ENCODE results near the gene HCRTR2. TPM values are rescaled to one million over a fixed set of nuclear protein-coding genes. Genes with fewer than 3 reads are reported as not detected.
"Not testable (repeated sequence)": the region's sequence is repeated elsewhere in the genome, so short reads cannot be mapped to it uniquely, and the experiment has no call there.

Gene HCRTR2
- total RNA-seq, 2 experiments from 2014 or later: not detected

DNA sequence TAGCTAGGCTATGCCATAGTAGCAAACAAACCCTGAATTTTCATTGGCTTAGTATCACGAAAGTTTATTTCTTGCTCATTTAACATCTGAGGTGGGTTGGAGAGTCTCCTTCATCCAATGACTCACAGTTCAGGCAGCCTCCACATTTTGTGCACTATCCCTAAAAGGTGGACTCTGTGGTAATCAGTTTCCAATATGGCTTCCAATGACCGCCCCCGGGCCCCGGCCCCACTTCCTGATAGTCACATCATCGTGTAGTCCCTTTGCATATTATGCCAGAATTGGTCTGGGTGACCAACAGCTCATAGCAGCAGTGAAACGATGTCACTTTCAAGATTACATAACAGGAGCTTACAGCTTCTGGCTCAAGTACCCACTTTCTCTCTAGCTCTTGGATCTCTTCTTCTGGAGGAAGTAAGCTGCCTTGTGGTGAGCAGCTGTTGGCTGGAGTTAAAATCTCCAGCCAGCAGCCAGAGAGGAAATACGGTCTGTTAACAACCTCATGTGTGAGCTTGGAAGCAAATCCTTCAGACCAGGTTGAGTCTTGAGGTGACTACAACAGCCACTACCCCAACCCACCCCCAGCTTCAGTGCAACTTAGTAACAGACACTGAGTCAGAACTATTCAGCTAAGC, 7.8 kb downstream of the HCRTR2 start:
- ATAC-seq (no peak), DNase-seq (no peak)
- no peak overlapping the region for H3K4me3 Mint-ChIP-seq
- H3K27me3 Mint-ChIP-seq: no peaks in the 10 kb centered on the region
- no peak overlapping the region for H3K27ac Mint-ChIP-seq
- CTCF ChIA-PET: no interaction called here
- H3K4me1 Mint-ChIP-seq: no peaks in the 10 kb centered on the region
- peaks cover 3% of the 10 kb centered on the region for H3K9me3 Mint-ChIP-seq (ENCODE audit: low read depth)
- H3K36me3 Mint-ChIP-seq: no peaks in the 10 kb centered on the region

GRCh38 chr6:55184782-55185530, 10.6 kb downstream of the HCRTR2 start:
- CTCF ChIA-PET: no interaction called here
- ATAC-seq: no peak
- H3K4me3 Mint-ChIP-seq: no peak overlapping the region
- no peaks in the 10 kb centered on the region for H3K4me1 Mint-ChIP-seq
- DNase-seq: no peak
- peaks cover 3% of the 10 kb centered on the region for H3K9me3 Mint-ChIP-seq (ENCODE audit: low read depth)
- H3K27ac Mint-ChIP-seq: no peak overlapping the region
- H3K27me3 Mint-ChIP-seq: no peaks in the 10 kb centered on the region
- no peaks in the 10 kb centered on the region for H3K36me3 Mint-ChIP-seq

DNA sequence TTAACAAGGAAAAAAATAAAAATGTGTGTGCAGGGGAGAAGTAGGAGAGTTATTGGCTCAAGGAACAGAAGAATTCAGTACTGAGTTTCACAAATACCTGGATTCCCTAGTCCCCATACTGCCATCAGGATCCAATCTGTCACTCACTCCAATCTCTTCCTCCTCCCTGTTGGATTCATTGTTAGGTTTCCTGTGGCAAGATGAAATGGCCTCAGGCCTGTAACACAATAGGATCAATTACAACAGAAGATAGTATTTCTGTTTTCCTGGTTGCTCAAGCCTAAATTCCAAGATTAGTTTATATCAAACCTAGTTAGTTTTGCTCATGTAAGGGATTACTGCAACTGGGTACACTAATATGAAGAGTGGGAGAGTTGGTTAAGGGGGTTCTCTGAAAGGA, 24.4 kb downstream of the HCRTR2 start:
- Mint-ChIP-seq H3K4me1 (no peaks in the 10 kb centered on the region), H3K9me3 (ENCODE audit: low read depth) (no peaks in the 10 kb centered on the region), H3K27me3 (no peaks in the 10 kb centered on the region), H3K27ac (no peak overlapping the region), H3K36me3 (no peaks in the 10 kb centered on the region), H3K4me3 (no peak overlapping the region)
- no peak for DNase-seq
- CTCF ChIA-PET: no interaction called here
- ATAC-seq: no peak

DNA sequence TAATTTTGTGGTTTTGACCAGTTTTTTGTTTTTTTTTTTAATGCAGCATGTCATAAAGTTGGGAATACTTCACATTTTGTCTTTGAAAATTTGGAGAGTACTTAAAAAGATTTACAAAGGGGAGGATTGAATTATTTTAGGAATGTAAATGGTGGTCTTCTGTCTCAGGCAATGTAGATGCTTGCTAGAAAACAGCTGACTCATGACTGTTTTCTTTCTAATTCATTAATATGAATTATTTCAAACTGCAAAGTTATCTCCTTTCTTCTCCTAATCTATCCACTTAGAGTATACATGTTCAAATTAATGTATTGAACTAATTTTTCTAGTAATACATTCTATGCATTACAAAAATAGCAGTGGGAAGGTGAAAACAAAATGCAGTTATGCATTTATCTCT, 24.9 kb downstream of the HCRTR2 start:
- Mint-ChIP-seq H3K4me1 (no peaks in the 10 kb centered on the region), H3K27me3 (no peaks in the 10 kb centered on the region), H3K27ac (no peak overlapping the region)

DNA sequence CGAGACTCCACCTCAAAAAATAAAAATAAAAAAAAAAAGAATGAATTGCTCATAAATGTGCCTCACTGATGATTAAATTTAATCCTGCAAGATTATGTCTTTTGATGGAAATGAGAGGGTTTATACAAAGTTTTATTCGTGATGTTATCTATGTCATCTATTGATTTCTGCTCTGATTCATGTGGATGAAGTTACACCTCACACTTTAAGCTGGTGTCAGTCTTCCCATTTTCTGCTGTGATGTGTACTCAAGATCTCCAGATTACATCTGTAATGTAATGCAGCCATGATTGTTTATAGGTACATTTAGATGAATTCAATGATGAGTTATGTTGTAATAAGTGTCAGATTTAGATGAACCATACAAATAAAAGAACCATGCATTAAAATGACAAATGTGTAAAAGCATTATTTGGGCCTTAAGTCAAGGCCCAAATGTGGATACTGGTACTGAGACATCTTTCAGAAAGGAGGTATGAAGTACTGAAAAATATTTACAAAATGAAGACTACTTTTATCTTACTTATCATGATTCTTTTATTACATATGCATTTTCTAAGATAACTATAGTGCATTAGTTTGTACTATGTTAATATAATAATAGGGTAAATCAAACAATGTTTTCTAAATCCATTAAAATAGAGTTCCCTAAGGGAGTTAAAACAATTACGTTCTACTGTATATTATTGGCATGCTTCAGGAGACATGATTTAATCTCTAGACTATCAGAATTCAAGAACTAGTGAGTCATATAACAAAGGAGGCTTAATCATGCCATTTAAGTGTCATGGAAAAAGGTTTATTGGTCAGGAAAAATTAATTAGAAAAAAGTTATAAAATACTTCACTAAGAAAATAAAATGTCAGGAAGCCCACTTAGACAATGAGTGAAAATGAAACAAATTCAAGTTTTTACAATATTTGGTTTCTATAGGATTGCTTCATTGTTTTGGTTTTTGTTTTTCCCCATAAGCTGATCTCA, 34.5 kb downstream of the HCRTR2 start:
- peaks cover 8% of the 10 kb centered on the region for H3K9me3 Mint-ChIP-seq (ENCODE audit: low read depth)
- ATAC-seq (no peak), DNase-seq (no peak)
- H3K4me3 Mint-ChIP-seq: no peak overlapping the region
- H3K27ac Mint-ChIP-seq: no peak overlapping the region
- CTCF ChIA-PET: no interaction called here
- no peaks in the 10 kb centered on the region for H3K36me3 Mint-ChIP-seq
- no peaks in the 10 kb centered on the region for H3K27me3 Mint-ChIP-seq
- H3K4me1 Mint-ChIP-seq: no peaks in the 10 kb centered on the region

More for the DNA sequence above, 24.9 kb downstream of the HCRTR2 start:
- ATAC-seq (no peak), DNase-seq (no peak)
- CTCF ChIA-PET: no interaction called here
- H3K36me3 Mint-ChIP-seq: no peaks in the 10 kb centered on the region
- no peaks in the 10 kb centered on the region for H3K9me3 Mint-ChIP-seq (ENCODE audit: low read depth)
- no peak overlapping the region for H3K4me3 Mint-ChIP-seq

GRCh38 chr6:55210952-55211351, 36.6 kb downstream of the HCRTR2 start:
- ATAC-seq: no peak
- no peaks in the 10 kb centered on the region for H3K4me1 Mint-ChIP-seq
- no peaks in the 10 kb centered on the region for H3K36me3 Mint-ChIP-seq
- H3K9me3 Mint-ChIP-seq (ENCODE audit: low read depth): peaks cover 3% of the 10 kb centered on the region
- no peak overlapping the region for H3K4me3 Mint-ChIP-seq
- DNase-seq: no peak
- H3K27me3 Mint-ChIP-seq: no peaks in the 10 kb centered on the region
- H3K27ac Mint-ChIP-seq: no peak overlapping the region
- CTCF ChIA-PET: no interaction called here

GRCh38 chr6:55212156-55212555, 37.8 kb downstream of the HCRTR2 start:
- H3K27me3 Mint-ChIP-seq: no peaks in the 10 kb centered on the region
- H3K36me3 Mint-ChIP-seq: no peaks in the 10 kb centered on the region
- H3K9me3 Mint-ChIP-seq (ENCODE audit: low read depth): peaks cover 3% of the 10 kb centered on the region
- CTCF ChIA-PET: no interaction called here
- DNase-seq: no peak
- H3K4me1 Mint-ChIP-seq: no peaks in the 10 kb centered on the region
- H3K27ac Mint-ChIP-seq: no peak overlapping the region
- no peak for ATAC-seq
- H3K4me3 Mint-ChIP-seq: no peak overlapping the region

DNA sequence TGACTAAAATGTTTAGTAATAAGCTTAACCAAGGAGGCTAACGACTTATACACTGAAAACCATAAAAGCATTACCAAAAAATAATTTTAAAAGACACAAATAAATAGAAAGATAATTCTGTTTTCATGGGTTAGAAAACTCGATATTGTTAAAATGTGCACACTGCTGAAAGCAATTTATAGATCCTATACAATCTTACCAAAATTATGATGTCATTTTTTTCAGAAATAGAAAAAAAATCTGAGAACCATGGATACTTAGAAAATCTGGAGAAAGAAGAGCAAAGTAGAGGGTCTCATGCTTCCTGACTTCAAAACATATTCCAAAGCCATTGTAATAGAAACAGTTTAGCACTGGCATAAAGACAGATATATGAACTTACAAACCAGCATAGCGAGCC, 46.6 kb downstream of the HCRTR2 start:
- H3K36me3 Mint-ChIP-seq: no peaks in the 10 kb centered on the region
- no peaks in the 10 kb centered on the region for H3K27me3 Mint-ChIP-seq
- no peak overlapping the region for H3K4me3 Mint-ChIP-seq
- H3K9me3 Mint-ChIP-seq (ENCODE audit: low read depth): peaks cover 6% of the 10 kb centered on the region
- ATAC-seq: no peak
- H3K4me1 Mint-ChIP-seq: no peaks in the 10 kb centered on the region
- no peak overlapping the region for H3K27ac Mint-ChIP-seq
- CTCF ChIA-PET: no interaction called here
- no peak for DNase-seq

DNA sequence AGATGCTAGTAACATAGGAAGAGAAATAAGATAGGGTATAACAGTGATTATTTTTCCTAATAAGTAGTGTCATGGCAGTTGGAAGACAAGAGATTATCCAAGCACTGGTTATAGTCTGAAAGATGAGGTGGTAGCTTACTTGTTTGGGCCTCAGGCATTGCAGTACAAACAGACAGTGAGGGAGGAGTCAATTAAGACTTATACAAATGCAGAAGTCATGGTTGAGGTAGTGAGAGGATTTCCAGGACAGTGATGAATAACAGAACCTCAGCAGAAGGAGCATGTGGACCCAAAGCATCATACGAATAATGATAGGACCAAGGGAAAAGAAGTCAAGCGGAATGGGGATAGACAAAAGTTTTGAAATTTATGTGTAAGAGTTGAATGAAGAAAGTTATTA, 53.5 kb downstream of the HCRTR2 start:
- no peaks in the 10 kb centered on the region for H3K4me1 Mint-ChIP-seq
- H3K27ac Mint-ChIP-seq: no peak overlapping the region
- no peak overlapping the region for H3K4me3 Mint-ChIP-seq
- H3K9me3 Mint-ChIP-seq (ENCODE audit: low read depth): peaks cover 16% of the 10 kb centered on the region
- CTCF ChIA-PET: no interaction called here
- ATAC-seq (no peak), DNase-seq (no peak)
- no peaks in the 10 kb centered on the region for H3K27me3 Mint-ChIP-seq
- H3K36me3 Mint-ChIP-seq: no peaks in the 10 kb centered on the region

DNA sequence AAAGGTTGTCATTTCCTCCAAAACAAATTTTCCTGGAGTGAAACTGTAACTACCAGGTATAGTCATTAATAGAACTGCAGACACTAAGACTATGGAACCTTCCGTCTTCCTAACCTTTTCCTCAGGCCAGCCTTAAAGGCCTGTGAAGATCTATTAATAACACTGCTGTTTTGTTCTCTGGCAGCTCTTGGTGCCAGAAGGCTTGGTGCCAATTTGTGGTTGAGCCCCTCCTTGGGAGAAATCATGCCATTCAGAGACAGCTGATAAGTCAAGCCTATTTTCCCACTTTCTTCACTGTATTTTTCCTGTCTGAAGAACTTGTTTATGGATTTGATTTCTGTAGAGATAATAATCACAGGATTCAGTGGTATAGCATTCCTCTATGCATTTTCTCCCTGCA, 64.8 kb downstream of the HCRTR2 start:
- Mint-ChIP-seq H3K27me3 (no peaks in the 10 kb centered on the region), H3K27ac (no peak overlapping the region), H3K9me3 (ENCODE audit: low read depth) (peaks cover 8% of the 10 kb centered on the region), H3K36me3 (no peaks in the 10 kb centered on the region), H3K4me3 (no peak overlapping the region), H3K4me1 (no peaks in the 10 kb centered on the region)
- ATAC-seq (no peak), DNase-seq (no peak)
- CTCF ChIA-PET: no interaction called here

DNA sequence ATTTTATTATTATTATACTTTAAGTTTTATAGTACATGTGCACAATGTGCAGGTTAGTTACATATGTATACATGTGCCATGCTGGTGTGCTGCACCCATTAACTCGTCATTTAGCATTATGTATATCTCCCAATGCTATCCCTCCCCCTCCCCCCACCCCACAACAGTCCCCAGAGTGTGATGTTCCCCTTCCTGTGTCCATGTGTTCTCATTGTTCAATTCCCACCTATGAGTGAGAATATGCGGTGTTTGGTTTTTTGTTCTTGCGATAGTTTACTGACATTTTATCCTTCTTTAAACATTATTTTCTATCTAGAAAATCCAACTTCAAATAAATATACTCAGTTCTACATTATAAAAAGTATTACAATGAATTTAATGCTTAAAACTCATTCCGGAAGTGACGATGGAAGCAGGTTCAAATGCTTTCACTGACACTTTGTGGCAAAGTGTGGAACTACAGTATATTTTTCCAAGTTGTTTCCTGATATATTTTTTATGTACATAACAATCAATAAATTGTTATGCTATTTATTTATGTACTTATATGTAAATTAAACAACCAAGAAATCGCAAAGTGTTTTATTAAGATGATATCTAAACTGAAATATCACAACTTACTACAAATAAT, 66.8 kb downstream of the HCRTR2 start:
- ATAC-seq: not testable (repeated sequence)

GRCh38 chr6:55250400-55250799, 76.1 kb downstream of the HCRTR2 start:
- Mint-ChIP-seq H3K4me1 (no peaks in the 10 kb centered on the region), H3K4me3 (no peak overlapping the region), H3K27me3 (no peaks in the 10 kb centered on the region), H3K27ac (no peak overlapping the region), H3K36me3 (no peaks in the 10 kb centered on the region), H3K9me3 (ENCODE audit: low read depth) (peaks cover 6% of the 10 kb centered on the region)
- DNase-seq (no peak), ATAC-seq (no peak)
- CTCF ChIA-PET: no interaction called here

More for the DNA sequence above, 66.8 kb downstream of the HCRTR2 start:
- DNase-seq; H3K27me3 Mint-ChIP-seq; H3K4me1 Mint-ChIP-seq; CTCF ChIA-PET; H3K9me3 Mint-ChIP-seq (ENCODE audit: low read depth); H3K27ac Mint-ChIP-seq; H3K4me3 Mint-ChIP-seq; H3K36me3 Mint-ChIP-seq: not testable (repeated sequence)

DNA sequence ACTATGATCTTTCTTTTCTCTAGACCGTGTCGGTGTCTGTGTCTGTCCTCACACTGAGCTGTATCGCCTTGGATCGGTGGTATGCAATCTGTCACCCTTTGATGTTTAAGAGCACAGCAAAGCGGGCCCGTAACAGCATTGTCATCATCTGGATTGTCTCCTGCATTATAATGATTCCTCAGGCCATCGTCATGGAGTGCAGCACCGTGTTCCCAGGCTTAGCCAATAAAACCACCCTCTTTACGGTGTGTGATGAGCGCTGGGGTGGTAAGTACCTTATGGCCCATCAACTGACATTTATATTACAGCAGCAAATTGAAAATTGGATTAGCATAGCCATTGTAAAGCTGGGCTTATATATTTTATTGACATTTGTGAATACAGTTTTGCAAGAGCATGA, 80.8 kb downstream of the HCRTR2 start:
- no peaks in the 10 kb centered on the region for H3K4me1 Mint-ChIP-seq
- H3K36me3 Mint-ChIP-seq: no peaks in the 10 kb centered on the region
- H3K27ac Mint-ChIP-seq: no peak overlapping the region
- no peaks in the 10 kb centered on the region for H3K27me3 Mint-ChIP-seq
- peaks cover 6% of the 10 kb centered on the region for H3K9me3 Mint-ChIP-seq (ENCODE audit: low read depth)
- DNase-seq (no peak), ATAC-seq (no peak)
- CTCF ChIA-PET: no interaction called here
- no peak overlapping the region for H3K4me3 Mint-ChIP-seq

All from activated CD8-positive, alpha-beta memory T cell treated with anti-CD3 and anti-CD28 coated beads, Interleukin-2, amount 10 ng/mL, durations not matched to agents 7 days and 5 days (primary cell).